SK-N-SH (cell line): ENCODE results near the gene MTERF4. TPM values are rescaled to one million over a fixed set of nuclear protein-coding genes. Genes with fewer than 3 reads are reported as not detected.

ENCODE experiments used
- CTCF ChIA-PET: fragments of 300-600, 350-600 bp; formaldehyde crosslinking; extraction: SDS; loops from one replicate; lab custom pipeline; 2021; lab: Yijun Ruan, JAX
- POLR2A ChIA-PET: fragments of 350-600 bp; sonication (Branson Sonifier 250); formaldehyde crosslinking; extraction: SDS; loops from one replicate; lab custom pipeline; 2020; ENCODE audit warnings: antibody characterized with exemption, inconsistent platforms; lab: Yijun Ruan, JAX
- DNase-seq: peaks from one replicate; pipeline ENCODE4 v3.0.0; 2012
- H2AFZ ChIP-seq: fragments of 200-600 bp; sonication (generic); 2 replicates; pipeline ENCODE4 v1.8.1; 2016; ENCODE audit warnings: antibody characterized with exemption, mild to moderate bottlenecking, low read depth
- H3F3A ChIP-seq: fragments of 200-600 bp; sonication (generic); replicated peaks from 2 replicates; pipeline ENCODE3; 2016; ENCODE audit warnings: antibody characterized with exemption, mild to moderate bottlenecking; ENCODE audit not compliant: insufficient read depth
- H3K27ac ChIP-seq, 2 experiments: fragments of 200-500 bp in 1 of 2; fragments of 200-600 bp in 1 of 2; sonication (Bioruptor generic) in 1 of 2; sonication (generic), shearing (Covaris generic) in 1 of 2; 2 replicates each; pipeline versions ENCODE4 v1.5.1 to v1.6.1; 2014 to 2016; ENCODE audit warnings: low read depth in 2 of 2, inconsistent platforms in 1 of 2, low read length in 1 of 2, mild to moderate bottlenecking in 1 of 2, mixed read lengths in 1 of 2
- H3K27me3 ChIP-seq: fragments of 200-600 bp; sonication (generic), shearing (Covaris generic); 2 replicates; pipeline ENCODE4 v1.6.1; 2016; ENCODE audit warnings: mixed run types; ENCODE audit not compliant: insufficient read depth
- H3K36me3 ChIP-seq, 2 experiments: fragments of 200-500 bp in 1 of 2; fragments of 200-600 bp in 1 of 2; sonication (Bioruptor generic) in 1 of 2; sonication (generic) in 1 of 2; replicated peaks in 1 of 2; 2 replicates each; pipeline versions ENCODE3 to v1.5.1; 2014 to 2016; ENCODE audit warnings: low read length in 1 of 2, mild to moderate bottlenecking in 1 of 2; ENCODE audit not compliant: insufficient read depth in 2 of 2, control insufficient read depth in 1 of 2
- H3K4me1 ChIP-seq, 2 experiments: fragments of 200-500 bp in 1 of 2; fragments of 200-600 bp in 1 of 2; sonication (Bioruptor generic) in 1 of 2; sonication (generic), shearing (Covaris generic) in 1 of 2; 2 replicates each; pipeline versions ENCODE4 v1.5.1 to v1.6.1; 2014 to 2016; ENCODE audit warnings: low read depth in 1 of 2, low read length in 1 of 2, mixed run types in 1 of 2; ENCODE audit not compliant: insufficient read depth in 2 of 2, control insufficient read depth in 1 of 2
- H3K4me2 ChIP-seq: fragments of 200-600 bp; sonication (generic), shearing (Covaris generic); 2 replicates; pipeline ENCODE4 v1.6.1; 2017; ENCODE audit warnings: mixed run types
- H3K4me3 ChIP-seq, 2 experiments: fragments of 200-500 bp in 1 of 2; fragments of 200-600 bp in 1 of 2; sonication (Bioruptor generic) in 1 of 2; sonication (generic), shearing (Covaris generic) in 1 of 2; 2 replicates each; pipeline versions ENCODE4 v1.5.1 to v1.8.1; 2014 to 2016; ENCODE audit warnings: low read depth in 2 of 2, inconsistent platforms in 1 of 2, low read length in 1 of 2, mild to moderate bottlenecking in 1 of 2, mixed read lengths in 1 of 2, moderate library complexity in 1 of 2
- H3K79me2 ChIP-seq: fragments of 200-600 bp; sonication (generic); 2 replicates; pipeline ENCODE4 v1.8.1; 2017; ENCODE audit warnings: mild to moderate bottlenecking; ENCODE audit not compliant: insufficient read depth
- H3K9ac ChIP-seq: fragments of 200-600 bp; sonication (generic); 2 replicates; pipeline ENCODE4 v1.6.1; 2017; ENCODE audit warnings: mixed run types
- H3K9me2 ChIP-seq: fragments of 200-600 bp; sonication (generic); 2 replicates; pipeline ENCODE4 v1.6.1; 2017; ENCODE audit warnings: mixed run types
- H3K9me3 ChIP-seq: fragments of 200-600 bp; sonication (generic); 2 replicates; pipeline ENCODE4 v1.6.1; 2017; ENCODE audit warnings: mixed run types, mild to moderate bottlenecking, moderate library complexity
- H4K20me1 ChIP-seq: fragments of 200-600 bp; sonication (generic); 2 replicates; pipeline ENCODE4 v1.6.1; 2017; ENCODE audit warnings: mild to moderate bottlenecking, mixed run types; ENCODE audit not compliant: insufficient read depth
- CTCF ChIP-seq: fragments of 200-600 bp; sonication (generic); IDR thresholded peaks from 2 replicates; pipeline ENCODE4 v1.6.1; 2017; ENCODE audit warnings: antibody characterized with exemption, mild to moderate bottlenecking, moderate library complexity
- JUND ChIP-seq: IDR thresholded peaks from 2 replicates; pipeline ENCODE4 v1.4.0; 2012
- MAX ChIP-seq: IDR thresholded peaks from 2 replicates; pipeline ENCODE4 v1.4.0; 2012; ENCODE audit warnings: low read depth
- MXI1 ChIP-seq: IDR thresholded peaks from 2 replicates; pipeline ENCODE4 v1.6.1; 2012; ENCODE audit warnings: mild to moderate bottlenecking, low read depth, low read length, improper control_type of control experiment
- REST ChIP-seq: IDR thresholded peaks from 2 replicates; pipeline ENCODE4 v1.6.1; 2012; ENCODE audit warnings: mild to moderate bottlenecking, low read depth, low read length, moderate library complexity
- RXRA ChIP-seq: IDR thresholded peaks from 2 replicates; pipeline ENCODE4 v1.4.0; 2012; ENCODE audit warnings: low read depth, mild to moderate bottlenecking, borderline replicate concordance
- TAF1 ChIP-seq: IDR thresholded peaks from 2 replicates; pipeline ENCODE4 v1.6.1; 2012; ENCODE audit warnings: low read depth, mild to moderate bottlenecking, low read length, moderate library complexity, borderline replicate concordance
- TEAD4 ChIP-seq: IDR thresholded peaks from 2 replicates; pipeline ENCODE4 v1.4.0; 2012; ENCODE audit warnings: mild to moderate bottlenecking, borderline replicate concordance; ENCODE audit not compliant: insufficient read depth
- WGBS: methylation state at CpG from one replicate; pipeline ENCODE4 v1.1.6; 2017; ENCODE audit warnings: low lambda C conversion rate; 5-methylcytosine and 5-hydroxymethylcytosine counted together
- polyA plus RNA-seq, 3 experiments: library from polyadenylated mRNA; depleted of rRNA; stranded (reverse); fragments of >200 nt; gene quantifications; 2 replicates each; pipeline ENCODE4 v1.2.3, GENCODE V29; 2012

Gene MTERF4
- polyA plus RNA-seq, 1 of the 3 experiments (the other 2 are of a cell fraction), result 31.0 TPM

GRCh38 chr2:241067501-241068135 is 34.5 kb downstream of the MTERF4 start (continued):
- no peak for TF ChIP-seq TAF1
- TF ChIP-seq MAX, result no peak
- no peak for TF ChIP-seq MXI1
- no peak for TF ChIP-seq JUND

GRCh38 chr2:241066893-241067341 is 35.2 kb downstream of the MTERF4 start:
- POLR2A ChIA-PET, result no interaction called here
- peak; percentile 32 for DNase-seq
- no peak overlapping the region for H2AFZ ChIP-seq
- no peak overlapping the region for H3K9ac ChIP-seq
- H3K9me2 ChIP-seq, result no peaks in the 10 kb centered on the region
- H3K27me3 ChIP-seq, result no peaks in the 10 kb centered on the region
- WGBS, result 92% methylated on average over 2 of the region's 15 CpGs
- H4K20me1 ChIP-seq, result no peaks in the 10 kb centered on the region
- H3K79me2 ChIP-seq, result no peaks in the 10 kb centered on the region
- H3K9me3 ChIP-seq, result no peaks in the 10 kb centered on the region
- H3K27ac ChIP-seq, result no peak overlapping the region
- TF ChIP-seq TEAD4 (no peak), CTCF (no peak; the same call in 1 of the 2 replicates), RXRA (no peak), REST (peak; percentile 93)
- no peaks in the 10 kb centered on the region for H3F3A ChIP-seq
- CTCF ChIA-PET, result interaction anchor here (0.9 to 2.8 kb wide), 4 partner anchors 11 to 216 kb away, joined by 3 to 9 read pairs (median 6); no protein-coding TSS in a partner anchor
- H3K4me2 ChIP-seq, result no peak overlapping the region
- no peaks in the 10 kb centered on the region for H3K36me3 ChIP-seq
- no peak overlapping the region for H3K4me3 ChIP-seq
- no peaks in the 10 kb centered on the region; a peak in 1 of 4 replicates for H3K4me1 ChIP-seq
